Fibroblast of skin of scalp (primary cell): Measurements from ENCODE around the gene ACTN2.

Experiments used
- DNase-seq: peaks from one replicate; pipeline ENCODE4 v3.0.0-alpha.2; 2013

The ACTN2 gene

DNA sequence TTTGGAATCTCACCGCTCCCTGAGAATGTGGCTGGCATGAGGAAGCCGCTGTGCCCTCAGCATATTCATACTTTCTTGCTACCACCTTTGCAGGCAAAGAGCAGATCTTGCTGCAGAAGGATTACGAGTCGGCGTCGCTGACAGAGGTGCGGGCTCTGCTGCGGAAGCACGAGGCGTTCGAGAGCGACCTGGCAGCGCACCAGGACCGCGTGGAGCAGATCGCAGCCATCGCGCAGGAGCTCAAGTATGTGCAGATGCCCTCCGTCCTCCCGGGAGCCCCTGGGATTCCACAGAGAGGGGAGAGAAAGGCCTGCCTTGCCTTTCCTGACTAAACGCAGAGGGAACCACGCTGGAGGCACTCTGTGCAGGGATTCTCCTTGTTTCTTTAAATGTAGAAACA, 58.2 kb downstream of the ACTN2 start:
- DNase-seq: no peak

DNA sequence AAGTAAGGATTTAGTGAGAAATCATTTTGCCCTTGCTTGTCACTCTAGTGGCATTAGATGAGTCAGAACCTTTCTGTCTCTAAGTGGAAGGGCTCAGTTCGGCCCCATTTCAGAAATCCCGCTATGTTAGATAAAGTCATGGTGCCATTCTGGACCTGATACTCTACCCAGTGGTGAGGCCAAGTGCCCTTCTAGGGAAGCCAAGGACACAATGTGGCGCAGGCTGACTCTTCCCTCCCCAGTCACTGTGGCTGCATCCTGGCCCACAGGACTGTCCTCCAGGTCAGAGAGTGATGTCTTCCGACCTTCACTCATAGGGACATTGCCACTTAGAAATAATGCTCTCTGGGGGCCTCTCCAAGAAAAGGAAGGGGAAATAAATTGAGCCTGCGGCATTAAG, 60.5 kb downstream of the ACTN2 start:
- DNase-seq: no peak

DNA sequence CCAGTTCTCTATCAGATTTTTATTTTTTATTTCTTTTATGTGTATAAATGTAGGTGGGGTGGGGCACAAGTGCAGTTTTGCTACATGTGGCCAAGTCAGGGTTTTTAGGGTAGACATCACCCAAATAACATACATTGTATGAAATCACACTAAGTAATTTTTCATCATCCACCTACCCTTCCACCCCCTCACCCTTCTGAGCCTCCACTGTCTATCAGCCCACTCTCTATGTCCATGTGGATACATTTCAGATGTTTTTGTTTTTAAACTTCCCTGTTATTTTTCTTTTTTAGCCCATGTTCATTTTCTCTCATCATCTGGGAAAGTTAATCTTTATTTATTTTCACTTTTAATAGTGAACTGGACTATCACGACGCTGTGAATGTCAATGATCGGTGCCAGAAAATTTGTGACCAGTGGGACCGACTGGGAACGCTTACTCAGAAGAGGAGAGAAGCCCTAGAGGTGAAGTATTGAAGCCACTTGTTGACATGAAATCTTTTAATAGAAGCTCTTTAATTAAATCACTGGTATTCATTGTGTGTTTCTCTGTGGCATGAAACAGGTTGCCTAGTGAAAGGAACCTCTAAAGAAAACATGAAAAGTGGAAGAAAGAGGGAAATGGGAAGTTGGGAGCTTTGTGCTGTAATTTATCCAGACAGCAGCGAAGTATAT, 61.1 kb downstream of the ACTN2 start:
- no peak for DNase-seq

DNA sequence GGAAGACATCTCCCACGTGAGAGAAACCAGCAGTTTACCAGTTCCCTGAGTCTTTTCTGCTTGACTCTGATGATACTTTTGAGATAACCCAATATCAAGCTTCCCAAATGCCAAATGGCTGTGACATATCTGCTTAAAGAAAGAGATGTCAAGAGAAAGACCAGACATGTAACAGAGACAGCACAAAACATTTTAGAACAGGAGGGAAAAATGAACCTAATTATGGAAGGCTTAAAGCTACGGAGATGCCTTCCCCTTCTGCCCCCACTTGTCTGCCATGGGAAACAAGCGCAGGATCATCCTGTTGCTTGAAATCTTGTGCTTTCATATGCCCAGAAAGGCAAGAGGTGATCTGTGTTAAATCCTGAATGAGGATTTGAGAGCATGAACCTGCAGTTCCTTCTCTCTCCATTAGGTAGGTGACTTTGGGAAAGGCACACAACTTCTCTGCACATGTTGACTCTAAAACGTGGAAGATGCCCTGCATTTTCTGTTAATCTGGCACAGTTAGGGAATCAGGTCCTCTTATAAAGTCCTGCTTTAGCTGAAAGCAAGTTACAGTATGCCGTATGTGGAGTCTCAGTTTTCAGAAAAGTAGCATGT, 62.1 kb downstream of the ACTN2 start:
- no peak for DNase-seq

DNA sequence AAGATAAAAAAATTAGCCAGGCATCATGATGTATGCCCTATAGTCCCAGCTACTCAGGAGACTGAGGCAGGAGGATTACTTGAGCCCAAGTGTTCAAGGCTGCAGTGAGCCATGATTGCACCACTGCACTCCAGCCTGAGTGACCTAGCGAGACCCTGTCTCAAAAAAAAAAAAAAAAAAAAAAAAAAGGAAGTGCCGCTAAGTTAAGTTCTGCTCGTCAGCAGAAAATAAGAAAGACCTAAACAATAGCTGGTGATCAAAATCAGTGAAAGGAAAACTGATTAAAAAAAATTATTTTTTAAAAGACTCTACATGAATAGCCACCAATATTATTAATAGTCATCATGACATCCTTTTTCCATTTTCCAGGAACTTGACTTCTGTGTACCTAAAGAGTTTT, 64.6 kb downstream of the ACTN2 start:
- DNase-seq: no peak

DNA sequence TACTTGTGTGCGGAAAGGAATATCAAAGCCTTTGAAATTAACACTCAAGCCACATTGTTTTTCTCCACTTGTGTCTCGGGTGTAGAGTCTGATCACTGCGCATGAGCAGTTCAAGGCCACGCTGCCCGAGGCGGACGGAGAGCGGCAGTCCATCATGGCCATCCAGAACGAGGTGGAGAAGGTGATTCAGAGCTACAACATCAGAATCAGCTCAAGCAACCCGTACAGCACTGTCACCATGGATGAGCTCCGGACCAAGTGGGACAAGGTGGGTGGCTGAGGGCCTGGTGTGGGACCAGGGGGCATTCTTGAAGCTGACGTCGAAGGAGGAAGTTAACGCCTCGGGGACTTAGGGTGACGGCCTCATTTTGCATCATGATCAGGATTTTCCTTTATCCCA, 65.1 kb downstream of the ACTN2 start:
- no peak for DNase-seq

DNA sequence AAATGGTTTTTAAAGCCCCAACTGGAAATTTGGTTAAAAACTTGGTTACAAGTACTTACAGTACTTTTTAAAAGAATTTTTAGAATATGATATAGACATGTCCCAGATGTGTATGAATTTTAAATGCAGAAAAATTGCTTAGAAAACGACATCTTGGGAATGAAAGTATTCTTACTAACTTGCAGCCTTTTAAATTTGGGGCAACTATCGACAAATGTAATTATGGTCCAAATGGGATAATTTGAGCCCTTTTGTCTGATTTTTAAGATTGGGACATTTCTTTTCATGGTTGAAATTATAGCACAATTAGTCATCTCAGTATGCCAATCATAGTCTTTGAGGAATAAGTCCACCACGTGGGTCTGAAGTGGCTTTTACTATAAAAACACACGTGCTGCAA, 65.6 kb downstream of the ACTN2 start:
- no peak for DNase-seq

DNA sequence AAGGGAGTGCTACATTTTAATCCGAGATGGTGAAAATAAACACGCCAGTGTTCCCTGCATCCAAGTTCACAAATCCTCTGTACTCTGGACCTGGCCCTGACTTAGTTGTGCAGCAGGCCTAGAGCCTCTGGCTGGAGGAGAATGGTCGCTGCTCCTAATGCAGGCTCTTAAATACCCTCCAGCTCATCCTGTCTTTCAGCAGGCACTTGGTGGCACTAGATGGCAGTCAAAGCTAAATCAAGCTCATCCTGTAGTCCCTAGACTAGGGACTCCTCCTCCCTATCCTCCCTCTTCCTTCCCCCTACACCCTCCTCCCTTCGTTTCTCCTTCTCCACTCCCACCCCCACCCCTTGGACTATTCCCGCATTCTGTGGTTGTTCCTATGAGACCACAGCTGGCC, 67.2 kb downstream of the ACTN2 start:
- peak; percentile 35 for DNase-seq

DNA sequence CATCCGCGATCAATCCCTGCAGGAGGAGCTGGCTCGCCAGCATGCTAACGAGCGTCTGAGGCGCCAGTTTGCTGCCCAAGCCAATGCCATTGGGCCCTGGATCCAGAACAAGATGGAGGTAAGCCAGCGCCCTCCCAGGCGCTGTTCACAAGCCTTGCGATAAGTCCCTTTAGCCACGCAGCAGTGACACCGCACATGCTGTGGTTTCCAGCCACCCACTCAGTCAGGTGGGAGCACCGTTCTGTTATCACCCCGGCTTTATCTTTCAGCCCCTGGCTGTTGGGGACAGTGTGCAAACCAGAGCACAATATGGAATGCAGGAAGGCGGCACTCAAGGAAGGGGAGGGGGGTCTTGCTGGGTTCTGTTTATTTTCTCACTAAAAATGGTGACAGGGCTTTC, 67.7 kb downstream of the ACTN2 start:
- DNase-seq: no peak

DNA sequence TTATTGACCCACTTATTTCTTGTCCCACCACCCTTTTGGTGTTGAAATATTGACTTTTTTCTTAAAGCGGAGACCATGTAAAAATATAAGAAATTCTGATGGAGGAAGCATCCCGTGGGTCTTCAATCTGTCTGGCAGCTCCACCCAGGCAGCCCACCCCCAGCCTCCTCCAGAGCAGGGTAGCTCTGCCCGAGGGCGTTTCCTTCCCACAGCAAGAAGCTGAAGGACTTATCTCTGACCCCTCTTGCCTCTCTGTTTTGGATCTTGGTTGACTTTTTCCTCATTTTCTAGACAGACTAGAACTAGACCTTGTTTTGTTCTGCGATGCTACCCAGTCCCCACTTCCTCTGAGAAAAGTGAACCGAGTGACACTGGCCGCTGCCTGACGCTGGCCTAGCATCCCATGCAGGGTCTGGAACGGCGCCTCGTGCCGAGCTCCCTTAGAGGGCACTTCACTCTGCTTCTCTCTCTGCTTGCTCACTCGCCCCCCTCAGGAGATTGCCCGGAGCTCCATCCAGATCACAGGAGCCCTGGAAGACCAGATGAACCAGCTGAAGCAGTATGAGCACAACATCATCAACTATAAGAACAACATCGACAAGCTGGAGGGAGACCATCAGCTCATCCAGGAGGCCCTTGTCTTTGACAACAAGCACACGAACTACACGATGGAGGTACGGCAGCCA, 68.4 kb downstream of the ACTN2 start:
- no peak for DNase-seq

DNA sequence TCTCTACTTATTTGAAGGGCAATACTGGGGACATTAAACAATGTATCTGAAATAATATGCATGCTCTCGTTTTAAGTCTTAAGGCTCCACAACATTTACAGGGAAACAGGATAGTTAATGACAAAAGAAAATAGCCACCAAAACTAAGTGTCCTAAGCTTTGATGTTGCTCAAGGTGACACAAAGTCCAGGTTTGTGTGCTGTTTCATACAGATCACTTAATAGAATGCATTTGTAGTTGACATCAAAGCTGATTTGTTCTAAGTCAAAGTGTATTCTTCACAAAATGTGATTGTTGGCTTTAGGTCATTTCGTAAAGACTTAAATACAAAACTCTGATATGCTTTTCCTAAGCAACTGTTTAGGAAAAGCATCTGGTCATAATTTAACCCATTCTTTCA, 71.3 kb downstream of the ACTN2 start:
- no peak for DNase-seq

DNA sequence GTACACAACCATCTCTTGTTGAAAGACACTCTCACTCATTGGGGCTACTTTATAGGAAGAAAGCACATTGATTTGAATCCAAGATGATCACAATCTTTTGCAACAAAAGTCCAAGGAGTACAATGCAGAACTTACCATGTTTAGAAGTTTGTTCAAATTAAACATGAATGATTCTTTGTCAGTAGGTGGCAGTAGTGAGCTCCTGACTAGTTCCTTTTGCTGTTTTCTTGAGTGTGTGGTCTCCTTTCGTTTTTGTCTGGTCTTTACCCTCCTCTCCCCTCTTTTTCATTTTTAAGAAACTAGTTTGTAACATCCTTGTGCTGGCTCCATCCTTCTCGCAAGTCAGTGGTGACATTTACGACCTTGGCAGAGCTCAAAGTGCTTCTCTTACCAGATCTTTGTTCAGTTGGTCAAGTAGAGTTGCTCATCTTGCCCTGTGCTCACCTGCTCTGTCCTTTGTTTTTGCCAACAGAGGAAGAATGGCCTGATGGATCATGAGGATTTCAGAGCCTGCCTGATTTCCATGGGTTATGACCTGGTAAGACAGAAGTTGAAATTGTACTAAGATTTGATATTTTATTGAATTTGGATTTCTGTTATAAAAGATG, 73.1 kb downstream of the ACTN2 start:
- DNase-seq: peak; percentile 51

DNA sequence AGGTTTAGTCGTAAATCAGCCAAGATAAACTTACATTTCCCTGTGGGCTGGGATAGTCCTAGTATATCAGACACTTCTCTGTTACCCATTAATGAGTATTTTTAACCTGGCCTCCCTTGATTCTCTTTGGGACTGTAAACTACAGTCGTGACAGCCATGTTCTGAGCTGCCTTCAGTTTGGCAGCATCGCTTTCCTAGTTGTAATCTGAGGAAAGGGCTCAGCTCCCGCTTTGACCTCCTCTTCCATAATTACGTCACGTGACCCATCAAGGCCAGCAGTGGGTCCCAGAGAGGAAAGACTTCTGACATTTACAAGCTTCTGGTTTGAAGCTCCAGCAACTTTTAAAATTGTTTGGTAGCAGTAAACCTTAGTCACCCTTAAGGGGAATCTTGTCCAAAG, 74.2 kb downstream of the ACTN2 start:
- no peak for DNase-seq

DNA sequence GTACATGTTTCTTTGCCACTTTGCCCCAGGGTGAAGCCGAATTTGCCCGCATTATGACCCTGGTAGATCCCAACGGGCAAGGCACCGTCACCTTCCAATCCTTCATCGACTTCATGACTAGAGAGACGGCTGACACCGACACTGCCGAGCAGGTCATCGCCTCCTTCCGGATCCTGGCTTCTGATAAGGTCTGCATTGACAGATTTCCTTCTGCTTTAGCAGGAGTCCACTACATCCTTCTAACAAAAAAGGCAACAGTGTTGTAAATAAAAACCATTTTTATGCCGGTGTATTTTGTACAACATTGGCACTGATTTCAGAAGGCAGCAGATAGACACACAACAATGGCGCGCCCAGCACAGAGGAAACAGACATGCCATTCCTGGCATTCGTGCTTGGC, 74.7 kb downstream of the ACTN2 start:
- no peak for DNase-seq

DNA sequence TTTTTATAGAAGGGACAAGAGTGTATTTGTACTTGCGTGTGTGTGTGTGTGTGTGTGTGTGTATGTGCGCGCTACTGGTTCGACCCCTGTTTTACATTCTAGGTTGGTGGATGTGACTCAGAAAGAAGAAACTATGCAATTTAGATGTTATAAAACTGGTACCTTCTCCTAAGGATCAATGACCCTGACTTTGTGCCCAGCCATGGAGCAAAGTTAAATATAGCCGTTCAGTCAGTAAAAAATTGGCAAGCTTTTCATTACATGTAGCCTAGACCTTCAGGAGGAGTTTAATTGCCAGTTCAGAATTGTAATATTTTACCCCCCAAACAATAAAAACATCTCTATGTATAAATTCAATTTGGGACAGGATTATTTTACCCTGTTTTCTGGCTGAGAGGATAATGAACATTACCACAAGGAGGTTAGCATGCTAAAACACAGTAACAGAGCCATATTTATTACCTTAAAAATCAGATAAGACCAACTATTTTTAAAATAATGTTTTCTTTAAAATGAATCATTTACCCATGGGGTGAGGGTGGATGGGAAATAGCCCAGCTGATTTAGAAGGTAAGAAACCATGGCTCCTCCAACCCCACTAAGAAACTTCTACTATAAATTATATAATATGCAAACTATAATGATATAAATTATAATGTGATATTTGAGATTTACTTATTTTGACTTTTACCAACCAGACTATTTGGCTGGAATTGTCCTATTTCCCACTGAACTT, 75.3 kb downstream of the ACTN2 start:
- DNase-seq: no peak

DNA sequence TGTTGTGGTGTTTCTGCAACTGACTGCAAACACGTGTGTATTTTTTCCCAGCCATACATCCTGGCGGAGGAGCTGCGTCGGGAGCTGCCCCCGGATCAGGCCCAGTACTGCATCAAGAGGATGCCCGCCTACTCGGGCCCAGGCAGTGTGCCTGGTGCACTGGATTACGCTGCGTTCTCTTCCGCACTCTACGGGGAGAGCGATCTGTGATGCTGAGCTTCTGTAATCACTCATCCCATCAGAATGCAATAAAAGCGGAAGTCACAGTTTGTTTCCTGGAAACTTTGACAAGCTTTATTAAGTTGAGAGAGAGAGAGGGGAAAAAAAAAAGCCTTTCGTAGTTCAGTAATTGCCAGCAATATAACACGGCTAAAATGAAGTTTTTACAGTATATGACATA, 76.1 kb downstream of the ACTN2 start:
- DNase-seq: peak; percentile 4

DNA sequence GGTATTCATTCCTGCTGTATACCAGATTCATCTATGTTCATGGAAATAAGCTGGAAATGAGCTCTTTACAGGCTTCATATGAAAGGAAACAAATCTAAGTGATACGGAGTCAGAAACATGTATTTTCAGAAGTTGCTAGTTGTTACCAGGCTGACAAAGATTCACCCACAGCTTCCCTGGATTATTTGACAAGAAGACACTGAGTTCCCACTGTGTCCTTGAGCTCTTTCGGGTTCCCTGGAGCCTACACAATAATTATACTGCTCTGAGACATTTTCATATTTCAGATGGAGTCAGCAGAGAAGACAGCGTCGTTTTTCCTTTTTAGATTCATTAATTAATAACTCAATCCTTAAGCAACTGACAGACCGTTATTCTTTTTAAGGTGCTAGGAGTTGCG, 79.5 kb downstream of the ACTN2 start:
- no peak for DNase-seq

DNA sequence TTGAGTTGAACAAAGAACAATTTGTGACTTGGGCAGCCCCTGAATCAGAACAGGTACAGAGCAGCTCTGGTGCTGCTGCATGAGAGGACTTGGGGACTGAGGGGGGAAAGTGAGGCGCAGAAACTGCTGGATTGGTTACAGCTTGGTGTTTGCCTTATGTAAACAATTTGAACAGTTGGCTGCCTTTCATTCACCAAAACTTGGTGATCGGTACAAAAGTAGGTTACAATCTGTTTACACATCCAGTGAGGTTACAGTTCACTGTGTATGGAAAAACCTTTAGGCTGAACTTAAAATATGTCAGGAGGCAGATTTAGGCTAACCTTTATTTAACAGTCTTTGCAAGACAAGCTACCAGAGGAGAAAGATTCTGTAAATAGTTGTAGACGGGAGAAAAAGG, 80.2 kb downstream of the ACTN2 start:
- no peak for DNase-seq

DNA sequence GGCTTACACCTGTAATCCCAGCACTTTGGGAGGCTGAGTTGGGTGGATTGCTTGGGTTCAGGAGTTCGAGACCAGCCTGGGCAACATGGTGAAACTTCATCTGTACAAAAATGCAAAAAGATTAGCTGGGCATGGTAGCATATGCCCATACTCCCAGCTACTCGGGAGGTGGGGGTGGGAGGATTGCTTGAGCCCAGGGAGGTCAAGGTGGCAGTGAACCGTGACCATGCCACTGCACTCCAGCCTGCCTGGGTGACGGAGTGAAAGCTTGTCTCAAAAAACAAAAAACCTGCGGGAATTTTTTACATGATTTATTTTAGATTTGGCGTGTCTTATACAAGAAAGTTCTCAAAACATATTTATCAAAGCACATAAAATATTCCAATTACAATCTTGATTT, 81.0 kb downstream of the ACTN2 start:
- DNase-seq: no peak

DNA sequence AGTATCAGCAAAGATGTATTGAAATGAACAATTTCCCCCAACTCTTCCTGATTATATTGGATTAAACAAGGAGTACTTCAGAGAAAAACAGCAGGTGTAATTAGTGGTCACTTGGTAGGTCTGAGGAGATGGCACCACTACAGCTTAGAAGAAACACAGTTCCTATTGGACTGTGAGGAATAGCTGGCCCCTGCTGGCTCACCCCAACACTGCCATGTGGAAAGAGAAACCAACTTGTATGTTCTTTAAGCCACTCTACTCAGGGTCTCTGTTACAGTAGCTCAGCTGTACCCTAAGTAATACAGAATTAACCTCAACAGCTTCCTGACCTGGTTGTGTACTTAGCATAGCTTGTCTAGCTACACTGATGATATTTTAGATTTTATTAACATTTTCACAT, 82.3 kb downstream of the ACTN2 start:
- DNase-seq: no peak

DNA sequence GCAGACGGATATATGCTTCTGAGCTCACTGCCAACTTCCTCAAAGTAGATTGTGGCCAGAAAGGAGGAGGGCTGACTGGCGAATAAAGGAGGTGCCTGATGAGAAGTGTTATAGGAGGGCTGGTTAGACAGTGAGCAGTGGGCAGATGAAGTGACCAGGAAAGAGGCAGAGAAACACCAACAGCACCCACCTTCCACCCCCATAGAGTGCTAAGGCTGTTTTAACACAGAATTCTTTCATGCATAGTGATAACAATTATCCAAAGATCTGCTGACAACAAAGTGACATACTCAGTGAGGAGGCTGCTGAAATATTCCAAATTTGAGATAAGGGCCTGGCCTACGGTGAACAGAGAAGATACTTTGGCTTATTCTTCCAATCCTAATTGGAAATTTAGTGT, 87.6 kb downstream of the ACTN2 start:
- DNase-seq: no peak

DNA sequence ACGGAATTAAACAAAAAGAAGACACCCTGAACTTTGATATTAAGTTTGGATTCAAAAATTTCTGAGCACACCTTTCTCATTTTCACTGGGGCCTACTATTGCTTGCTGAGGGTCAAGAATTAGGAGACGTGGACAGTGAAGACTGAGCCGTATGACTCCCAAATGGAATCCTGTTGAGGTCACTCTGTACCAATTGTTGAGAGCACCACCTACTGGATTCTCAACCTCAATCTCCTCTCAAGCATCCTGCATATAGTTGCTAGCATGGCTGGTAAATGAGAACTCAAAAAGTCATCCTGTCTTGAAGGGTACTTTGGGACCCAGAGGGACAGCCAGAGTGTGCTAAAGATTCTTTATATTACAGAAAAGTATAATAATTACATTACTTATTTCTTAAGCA, 88.6 kb downstream of the ACTN2 start:
- DNase-seq: peak; percentile 6

DNA sequence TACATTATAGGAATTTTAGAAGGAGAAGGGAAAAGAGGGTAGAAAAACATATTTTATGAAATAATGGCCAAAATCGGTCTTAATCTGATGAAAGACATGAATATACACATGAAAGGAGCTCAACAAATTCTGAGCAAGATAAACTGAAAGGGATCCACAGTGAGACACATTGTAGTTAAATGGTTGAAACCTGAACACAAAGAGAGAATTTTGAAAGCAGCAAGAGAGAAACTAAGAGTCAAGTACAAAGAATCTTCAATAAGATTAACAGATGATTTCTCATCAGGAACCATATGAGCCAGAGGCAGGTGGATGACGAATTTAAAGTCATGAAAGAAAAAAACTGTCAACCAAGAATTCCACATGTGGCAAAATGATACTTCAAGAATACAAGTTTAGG, 93.0 kb downstream of the ACTN2 start:
- DNase-seq: no peak
